A172 (cell line): ENCODE data around the gene GALE. TPM values are rescaled to one million over a fixed set of nuclear protein-coding genes. Genes with fewer than 3 reads are reported as not detected.
"Not testable (repeated sequence)": the region's sequence is repeated elsewhere in the genome, so short reads cannot be mapped to it uniquely, and the experiment has no call there.

Experiments
- DNase-seq: peaks from one replicate; pipeline ENCODE4 v3.0.0-alpha.2; 2015; ENCODE audit warnings: low spot score
- total RNA-seq: library from RNA; depleted of rRNA; stranded (reverse); fragments of >200 nt; shearing (Covaris generic); gene quantifications from 2 replicates; pipeline ENCODE4 v1.2.3, GENCODE V29; 2014; rRNA removed

GALE gene
- 109 and 110 TPM in 2 replicates for total RNA-seq

DNA sequence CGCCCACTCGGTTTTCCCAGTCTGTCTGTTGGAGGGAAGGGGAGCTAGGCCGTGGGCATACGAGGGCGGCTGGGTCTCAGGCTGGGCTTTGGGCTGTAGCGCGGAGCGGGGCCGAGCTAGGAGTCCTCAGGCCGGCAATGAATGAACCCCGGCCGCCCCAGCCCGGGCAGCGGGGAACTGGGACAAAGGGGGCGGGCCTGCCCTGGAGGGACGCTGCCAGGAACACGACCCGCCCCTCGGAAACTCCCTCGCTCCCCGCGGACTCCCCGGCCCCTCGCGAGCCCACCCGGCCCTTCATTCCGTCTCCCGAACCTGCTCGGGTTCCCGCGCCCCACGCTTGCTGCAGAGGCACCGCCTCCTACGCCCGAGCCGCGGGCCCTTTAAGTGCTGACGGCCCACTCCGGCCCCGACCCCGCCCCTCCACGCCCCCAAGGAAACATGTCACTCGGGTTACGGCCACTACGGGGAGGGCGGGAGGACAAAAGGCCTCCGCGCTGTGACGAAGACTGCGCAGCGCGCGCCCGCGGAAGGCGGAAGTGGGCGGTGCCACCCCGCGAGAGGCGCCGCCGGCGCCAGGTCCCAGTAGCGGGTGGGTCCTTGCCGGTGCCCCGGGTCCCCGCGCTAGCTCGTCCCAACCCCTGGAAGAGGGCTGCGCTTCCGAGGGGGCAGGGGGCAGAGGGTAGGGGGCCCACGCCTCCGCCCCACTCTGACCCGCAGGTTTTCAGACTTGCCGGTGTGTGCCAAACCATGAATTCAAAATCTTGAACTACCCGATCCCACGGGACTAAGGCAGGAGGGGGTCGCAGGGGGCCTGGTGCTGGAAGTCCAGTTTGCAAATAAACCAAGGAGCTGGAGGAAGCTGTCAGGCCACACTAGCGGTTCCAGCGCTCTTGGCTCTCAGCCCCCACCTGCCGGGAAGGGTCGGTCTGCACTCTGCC is at the start of gene GALE:
GALE (minus strand) TSS at position 355 of the 938 bp plus-strand sequence. CDS start 1,747 bp downstream, outside the sequence.
- DNase-seq, result peak; percentile 76

DNA sequence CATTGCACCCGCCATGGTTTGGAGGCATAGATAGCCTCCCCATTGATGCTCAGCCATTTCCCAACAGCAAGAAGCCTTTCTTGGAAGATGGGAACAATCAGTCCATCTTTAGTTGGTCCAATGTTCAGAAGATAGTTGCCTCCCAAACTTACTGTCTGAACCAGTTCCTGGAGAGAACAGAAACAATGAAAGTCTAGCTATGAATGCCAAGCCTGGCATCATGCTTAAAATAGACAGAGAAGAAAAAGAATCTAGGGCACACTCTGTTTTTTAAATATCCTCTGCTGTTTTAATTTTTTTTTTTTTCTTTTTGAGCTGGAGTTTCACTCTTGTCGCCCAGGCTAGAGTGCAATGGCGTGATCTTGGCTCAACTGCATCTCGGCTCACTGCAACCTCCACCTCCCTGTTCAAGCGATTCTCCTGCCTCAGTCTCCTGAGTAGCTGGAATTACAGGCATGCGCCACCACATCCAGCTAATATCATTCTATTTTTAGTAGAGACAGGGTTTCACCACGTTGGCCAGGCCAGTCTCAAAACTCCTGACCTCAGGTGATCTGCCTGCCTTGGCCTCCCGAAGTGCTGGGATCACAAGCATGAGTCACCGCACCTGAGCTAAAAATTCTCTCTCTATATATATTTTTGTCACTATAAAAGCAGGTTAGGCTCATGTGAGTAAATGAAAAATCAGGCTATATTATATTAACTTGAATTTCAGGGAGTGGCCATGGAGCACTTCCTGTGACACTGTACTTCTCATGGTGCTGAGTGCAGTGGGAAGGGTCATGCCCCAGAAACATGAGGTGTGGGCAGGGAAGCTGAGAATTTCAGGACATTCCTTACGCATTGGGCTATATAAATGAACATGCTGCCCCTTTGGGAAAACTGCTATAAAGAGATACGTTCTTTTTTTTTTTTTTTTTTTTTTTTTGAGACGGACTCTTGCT is 48.4 kb upstream of the GALE start:
- DNase-seq, result no peak

DNA sequence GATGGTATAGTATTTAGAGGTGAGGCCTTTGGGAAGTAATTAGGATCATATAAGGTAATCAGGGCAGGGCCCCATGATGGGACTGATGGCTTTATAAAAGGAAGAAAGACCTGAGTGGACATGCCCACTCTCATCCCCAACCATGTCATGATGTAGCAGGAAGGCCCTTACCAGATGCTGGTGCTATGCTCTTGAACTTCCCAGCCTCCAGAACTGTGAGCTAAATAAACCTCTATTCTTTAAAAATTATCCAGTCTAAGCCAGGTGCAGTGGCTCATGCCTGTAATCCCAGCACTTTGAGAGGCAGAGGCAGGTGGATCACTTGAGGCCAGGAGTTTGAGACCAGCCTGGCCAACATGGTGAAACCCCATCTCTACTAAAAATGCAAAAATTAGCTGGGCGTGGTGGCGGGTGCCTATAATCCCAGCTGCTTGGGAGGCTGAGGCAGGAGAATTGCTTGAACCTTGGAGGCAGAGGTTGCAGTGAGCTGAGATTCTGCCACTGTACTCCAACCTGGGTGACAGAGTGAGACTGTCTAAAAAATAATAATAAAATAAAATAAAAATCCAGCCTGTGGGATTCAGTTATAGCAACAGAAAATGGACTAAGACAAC is 47.0 kb upstream of the GALE start:
- not testable (repeated sequence) for DNase-seq

DNA sequence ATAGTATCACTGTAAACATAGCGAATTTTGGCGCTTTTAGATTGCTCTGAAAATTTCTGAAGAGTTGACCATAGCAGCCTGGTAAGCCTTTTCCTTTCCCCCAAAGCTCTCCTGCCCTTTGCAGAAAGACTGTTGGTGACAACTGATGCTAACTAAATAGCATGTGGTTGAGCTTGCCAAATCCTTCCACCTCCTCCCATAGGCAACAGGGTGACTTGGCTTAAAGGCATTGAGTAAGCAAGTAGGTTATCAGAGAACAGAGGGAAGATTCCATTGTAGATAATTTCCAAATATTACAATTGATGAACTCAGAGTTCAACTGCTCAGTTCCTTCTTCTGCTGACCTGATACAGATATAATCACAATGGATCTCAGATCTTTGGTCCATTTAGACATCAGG is 44.6 kb upstream of the GALE start:
- no peak for DNase-seq

DNA sequence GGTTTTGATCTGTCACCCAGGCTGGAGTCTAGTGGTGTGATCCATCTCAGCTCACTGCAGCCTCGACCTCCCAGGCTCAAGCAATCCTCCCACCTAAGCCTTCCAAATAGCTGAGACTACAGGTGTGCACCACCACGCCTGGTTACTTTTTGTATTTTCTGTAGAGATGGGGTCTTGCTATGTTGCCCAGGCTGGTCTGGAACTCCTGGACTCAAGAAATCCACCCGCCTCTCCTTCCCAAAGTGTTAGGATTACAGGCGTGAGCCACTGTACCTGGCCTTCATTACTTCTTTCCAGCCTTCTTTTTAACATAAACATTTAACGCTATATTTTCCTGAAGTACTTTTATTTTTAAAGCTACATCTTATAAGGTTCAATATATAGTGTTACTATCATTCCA is 43.1 kb upstream of the GALE start:
- DNase-seq, result no peak

DNA sequence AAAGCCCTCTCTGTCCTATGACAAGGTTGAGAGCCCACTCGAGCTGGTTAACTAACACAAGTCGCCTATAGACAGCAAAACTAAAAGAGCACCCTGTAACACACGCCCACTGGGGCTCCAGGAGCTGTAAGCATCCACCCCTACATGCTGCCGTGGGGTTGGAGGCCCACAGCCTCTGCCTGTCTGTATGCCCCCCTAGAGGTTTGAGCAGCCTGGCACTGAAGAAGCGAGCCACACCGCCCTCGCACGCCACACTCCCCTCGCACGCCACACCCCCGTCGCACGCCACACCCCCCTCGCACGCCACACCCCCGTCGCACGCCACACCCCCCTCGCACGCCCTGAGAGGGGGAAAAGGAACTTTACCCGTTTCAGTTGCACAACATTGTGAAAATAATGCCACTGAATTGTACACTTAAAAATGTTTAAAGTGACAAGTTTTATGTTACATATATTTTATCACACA is 37.9 kb upstream of the GALE start:
- no peak for DNase-seq

DNA sequence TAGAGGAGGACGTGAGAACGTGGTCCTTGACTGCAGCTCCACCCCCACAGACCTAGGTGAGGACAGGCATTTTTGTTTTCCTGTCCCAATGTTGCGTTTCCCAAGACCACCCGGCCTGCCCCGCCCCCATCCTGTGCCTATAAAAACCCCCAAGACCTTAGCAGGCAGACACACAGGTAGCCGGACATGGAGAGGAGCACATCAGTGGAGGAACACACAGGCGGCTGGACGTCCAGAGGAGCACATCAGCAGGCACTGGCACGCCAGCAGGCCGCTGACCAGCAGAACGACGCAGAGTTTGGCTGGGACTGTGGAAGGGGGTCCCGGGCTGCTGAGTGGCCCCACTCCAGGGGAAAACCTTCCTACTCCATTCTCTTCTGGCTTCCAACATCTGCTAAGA is 37.4 kb upstream of the GALE start:
- no peak for DNase-seq

DNA sequence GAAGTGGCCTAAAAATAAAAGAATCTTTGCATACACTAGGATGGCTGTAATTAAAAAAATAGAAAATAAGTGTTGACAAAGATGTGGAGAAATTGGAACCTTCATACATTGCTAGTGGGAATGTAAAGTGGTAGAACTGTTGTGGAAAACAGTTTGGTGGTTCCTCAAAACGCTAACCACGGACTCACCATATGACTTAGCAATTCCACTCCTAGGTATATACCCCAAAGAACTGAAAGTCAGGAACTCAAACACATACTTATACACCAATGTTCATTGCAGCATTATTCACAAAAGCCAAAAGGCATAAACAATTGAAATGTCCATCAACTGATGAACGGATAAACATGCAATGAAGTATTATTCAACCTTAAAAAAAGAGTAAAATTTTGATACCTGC is 35.5 kb upstream of the GALE start:
- DNase-seq, result no peak

DNA sequence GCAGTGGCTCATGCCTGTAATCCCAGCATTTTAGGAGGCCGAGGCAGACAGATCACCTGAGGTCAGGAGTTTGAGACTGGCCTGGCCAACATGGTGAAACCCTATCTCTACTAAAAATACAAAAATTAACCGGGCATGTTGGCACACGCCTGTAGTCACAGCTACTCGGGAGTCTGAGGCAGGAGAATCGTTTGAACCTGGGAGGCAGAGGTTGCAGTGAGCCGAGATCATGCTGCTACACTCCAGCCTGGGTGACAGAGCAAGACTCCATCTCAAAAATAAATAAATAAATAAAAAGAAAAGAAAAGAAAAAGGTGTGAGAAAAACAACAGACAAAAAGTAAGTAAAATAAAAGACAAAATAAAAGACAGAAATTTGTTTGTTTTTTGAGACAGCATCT is 33.6 kb upstream of the GALE start:
- DNase-seq, result not testable (repeated sequence)

DNA sequence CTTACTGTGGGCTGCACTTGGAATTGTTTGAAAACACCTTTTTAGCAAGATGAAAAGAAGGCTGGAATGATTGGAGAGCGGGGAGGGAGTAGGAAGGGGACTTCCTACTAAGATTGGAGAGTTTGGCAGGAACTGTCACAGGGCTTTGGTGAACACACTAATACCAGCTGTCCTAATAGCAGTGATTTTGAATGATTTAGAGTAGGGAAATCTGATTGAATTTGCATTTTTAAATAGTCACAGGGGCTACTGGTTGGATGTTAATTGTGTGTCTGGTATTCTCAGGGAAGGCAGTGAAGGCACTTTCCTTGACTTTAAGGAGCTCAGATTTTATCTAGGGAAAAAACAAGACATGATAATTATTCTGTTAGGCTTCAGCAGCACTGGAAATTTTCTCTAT is 27.2 kb upstream of the GALE start:
- DNase-seq, result no peak

DNA sequence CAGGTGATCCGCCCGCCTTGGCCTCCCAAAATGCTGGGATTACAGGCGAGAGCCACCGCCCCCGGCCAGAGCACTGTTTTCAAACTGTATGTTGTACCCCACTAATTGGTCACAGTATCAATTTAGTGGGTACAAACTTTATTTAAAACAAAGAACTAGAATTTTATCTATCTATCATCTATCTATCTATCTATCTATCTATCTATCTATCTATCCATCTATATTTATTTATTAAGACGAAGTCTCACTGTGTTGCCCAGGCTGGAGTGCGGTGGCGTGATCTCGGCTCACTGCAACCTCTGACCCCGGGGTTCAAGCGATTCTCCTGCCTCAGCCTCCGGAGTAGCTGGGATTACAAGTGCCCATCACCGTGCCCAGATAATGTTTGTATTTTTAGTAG is 26.0 kb upstream of the GALE start:
- DNase-seq, result not testable (repeated sequence)

DNA sequence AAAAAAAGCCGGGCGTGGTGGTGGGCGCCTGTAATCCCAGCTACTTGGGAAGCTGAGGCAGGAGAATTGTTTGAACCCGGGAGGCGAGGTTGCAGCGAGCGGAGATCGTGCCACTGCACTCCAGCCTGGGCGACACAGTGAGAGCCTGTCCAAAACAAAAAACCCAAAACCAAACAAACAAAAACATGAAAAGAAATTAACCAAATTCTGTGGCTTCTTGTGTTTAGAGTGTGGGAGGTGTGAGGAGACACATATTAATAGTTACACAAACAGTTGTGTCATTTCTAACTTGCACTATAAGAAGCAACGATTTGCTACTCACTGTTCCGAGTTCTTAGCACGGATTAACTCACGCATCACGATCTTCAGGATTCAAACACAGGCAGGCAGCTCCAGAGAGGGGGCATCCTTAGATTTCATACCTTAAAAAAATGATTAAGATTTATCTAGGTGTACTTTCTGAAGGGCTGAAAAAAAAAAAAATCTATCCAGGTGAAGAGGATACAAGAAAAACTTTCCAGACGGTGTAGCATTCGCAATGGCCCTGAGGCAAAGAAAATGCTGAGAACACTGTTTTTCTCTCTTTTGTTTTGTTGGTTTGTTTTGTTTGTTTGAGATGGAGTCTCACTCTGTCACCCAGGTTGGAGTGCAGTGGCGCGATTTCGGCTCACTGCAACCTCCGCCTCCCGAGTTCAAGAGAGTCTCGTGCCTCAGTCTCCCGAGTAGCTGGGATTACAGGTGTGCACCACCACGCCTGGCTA is 25.4 kb upstream of the GALE start:
- DNase-seq, result no peak

DNA sequence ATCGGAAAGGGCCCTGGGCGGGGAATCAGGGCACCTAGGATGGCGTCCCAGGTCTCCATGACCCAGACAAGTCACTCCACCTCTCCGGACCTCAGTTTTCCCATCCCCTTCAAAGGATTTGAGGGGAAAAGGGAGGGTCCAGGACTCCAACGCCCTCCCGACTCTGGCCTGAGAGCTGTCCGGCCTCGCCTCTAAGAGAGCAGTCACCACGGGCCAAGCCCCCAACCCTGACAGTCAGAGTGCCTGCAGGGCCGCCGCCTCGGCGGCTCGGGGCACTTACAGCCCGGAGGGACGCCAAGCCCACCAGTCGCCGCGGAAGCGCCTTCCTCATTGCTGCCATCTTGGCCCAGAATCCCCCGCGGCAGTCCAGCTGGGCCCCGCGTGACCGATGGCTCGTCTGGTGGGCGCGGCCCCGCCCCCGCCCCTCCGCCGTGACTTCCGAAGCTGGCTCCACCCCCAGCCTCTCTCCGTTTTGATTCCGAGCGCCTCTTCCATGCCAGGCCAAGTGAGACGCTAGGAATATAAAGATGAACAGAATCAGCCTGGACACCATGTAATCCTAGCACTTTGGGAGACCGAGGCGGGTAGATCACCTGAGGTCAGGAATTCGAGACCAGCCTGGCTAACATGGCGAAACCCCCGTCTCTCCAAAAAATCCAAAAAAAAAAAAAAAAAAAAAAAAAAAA is 24.7 kb upstream of the GALE start, which contains the start of gene HMGCL:
HMGCL (minus strand) TSS at position 354 of the 686 bp plus-strand sequence; CDS start at position 340, 14 bp downstream.
- peak; percentile 66 for DNase-seq

DNA sequence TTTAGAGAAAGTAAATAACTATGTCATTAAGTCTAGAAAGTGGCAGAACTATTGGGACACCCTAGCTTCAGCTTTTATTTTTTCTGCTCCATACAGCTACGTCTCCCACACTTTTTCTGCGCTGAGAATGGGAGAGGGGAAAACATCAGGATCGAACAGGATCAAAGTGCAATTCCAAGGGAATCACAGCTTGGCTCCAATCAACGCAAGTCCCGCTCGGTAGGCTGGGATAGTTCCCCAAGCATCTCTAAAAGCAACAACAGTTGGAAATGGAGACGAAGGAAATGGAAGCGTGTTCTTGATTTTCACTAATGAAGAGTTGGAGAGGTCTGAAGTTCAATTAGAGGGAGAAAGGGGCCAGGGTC is 24.1 kb upstream of the GALE start:
- DNase-seq, result no peak

DNA sequence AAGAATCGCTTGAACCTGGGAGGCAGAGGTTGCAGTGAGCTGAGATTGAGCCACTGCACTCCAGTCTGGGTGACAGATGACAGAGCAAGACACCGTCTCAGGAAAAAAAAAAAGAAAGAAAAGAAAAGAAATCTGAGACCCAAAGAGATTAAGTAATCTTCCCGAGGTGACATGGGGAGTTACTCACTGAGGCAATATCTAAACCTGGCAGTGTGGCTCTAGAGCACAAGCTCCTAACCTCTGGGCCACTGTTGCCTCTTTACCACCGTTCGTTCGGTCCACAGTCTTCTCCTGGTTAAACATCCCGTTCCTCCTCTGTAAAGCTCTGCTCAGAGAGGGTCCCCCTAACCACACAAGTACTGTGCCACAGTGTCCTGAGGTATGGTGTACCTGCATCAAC is 23.2 kb upstream of the GALE start:
- no peak for DNase-seq

DNA sequence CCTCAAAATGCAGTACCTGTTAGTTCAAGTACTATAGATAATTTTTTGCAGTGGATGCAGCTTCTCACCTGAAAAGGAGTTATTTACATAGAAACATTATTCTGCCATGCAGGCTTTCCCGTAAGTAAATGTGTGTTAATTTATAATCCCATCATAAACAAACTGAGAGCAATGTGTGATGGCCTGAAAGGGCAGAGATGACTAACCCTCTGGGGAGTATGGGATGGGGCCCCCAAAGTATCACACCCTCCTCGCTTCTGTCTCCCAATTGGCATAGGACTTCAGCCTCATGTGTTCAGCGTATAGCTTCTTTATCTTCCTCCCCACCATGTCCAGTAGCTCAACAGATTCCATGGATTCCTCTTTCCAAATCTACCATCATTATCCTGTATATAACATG is 17.1 kb upstream of the GALE start:
- DNase-seq, result no peak

DNA sequence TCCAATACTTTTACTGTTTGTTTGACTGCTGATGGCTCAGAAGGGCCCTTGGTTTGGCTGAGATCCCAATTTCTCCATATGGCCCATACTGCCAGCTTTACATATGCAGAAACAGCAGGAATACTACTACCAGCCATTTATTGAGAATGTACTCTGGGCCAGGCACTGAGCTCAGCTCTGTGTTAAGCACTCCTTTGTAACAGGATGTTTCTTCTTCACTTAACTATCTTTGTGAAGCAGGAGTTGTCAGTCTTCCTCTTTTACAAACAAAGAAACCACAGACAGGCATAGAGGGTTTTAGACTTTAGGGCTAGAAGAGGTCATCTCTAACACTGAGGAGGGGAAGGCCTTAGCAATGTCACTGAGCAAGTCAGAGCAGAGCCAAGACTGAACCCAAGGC is 16.4 kb upstream of the GALE start:
- no peak for DNase-seq

DNA sequence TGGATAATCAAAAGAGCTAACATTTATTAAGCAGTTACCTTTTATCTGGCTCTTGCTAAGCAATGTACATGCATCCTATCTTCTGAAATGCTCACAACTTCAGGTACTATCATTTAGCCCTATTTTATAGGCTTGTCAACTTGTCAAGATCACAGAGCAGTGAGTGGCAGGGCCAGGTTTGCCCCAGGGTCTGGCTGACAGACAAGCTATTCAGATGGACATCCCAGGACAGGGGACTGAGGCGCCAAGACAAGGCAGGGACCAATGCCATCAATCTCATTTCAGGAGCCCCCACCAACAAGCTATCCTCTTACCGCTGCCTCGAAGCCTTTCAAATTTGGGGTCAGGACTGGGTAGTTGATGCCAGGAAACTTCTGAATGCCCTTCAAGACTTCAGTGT is 15.8 kb upstream of the GALE start:
- no peak for DNase-seq

DNA sequence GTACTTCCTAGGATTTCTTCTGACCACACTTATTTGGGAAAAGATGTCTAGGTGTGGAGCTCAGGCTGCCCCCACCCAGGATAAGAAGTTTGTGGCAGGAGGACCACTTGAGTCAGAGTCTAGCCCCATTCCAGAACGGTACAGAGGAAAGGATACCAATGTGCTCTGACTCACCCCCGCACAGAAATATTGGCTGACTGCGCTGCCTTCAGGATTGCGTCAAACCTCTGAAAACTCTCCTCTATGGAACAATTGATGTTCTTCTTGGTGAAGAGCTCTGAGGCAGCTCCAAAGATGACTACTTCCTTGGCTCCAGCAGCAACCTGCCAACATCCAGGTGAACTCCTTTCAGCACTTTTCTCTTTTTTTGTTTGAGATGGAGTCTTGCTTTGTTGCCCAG is 13.5 kb upstream of the GALE start:
- no peak for DNase-seq

DNA sequence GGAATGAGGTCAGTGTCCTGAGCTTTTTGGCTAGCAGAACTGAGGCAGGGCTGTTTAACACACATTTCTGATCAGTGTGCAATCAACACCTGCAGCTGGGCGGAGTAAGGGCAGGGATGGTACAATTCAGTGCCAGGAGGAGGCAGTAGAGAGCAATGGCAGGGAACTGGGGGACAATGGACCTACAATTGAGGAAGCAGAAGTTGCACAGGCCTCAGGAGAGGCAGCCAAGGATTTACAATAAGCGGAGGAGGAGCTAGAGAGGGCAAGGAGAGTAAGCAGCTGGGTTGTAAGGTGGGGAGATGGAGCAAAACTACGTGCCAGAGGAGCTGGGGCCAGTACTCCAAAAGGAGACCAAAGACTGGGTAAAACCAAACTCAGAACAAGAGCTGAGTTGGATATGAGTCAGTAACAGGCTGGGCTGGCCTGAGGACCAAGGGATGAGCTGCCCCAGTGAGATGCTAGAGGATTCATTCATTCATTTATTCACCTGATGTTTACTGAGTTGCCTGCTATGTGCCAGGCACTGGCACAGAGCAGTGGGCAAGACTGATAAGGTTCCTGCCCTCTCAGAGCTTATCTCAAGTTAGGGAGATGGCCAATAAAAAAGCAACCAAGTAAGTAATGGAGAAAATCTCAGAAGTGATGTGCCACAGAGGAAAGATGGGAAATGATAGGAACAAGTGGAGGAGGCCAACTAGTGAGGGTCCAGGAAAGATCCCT is 10.4 kb upstream of the GALE start:
- no peak for DNase-seq
